OCI-LY3 (cell line): Measurements from ENCODE around the gene NES.

ENCODE experiments used
- CTCF ChIP-seq: fragments of 200-600, 300-600 bp; sonication (generic); IDR thresholded peaks from 2 replicates; pipeline ENCODE4 v1.5.1; 2014; ENCODE audit warnings: antibody characterized with exemption, low read length, low read depth
- EZH2phosphoT487 ChIP-seq: fragments of 200-600 bp; shearing (Covaris generic); IDR thresholded peaks from 2 replicates; pipeline ENCODE4 v1.6.1; 2018; ENCODE audit warnings: antibody characterized with exemption, mixed run types, low read depth

GRCh38 chr1:156708218-156708661 lies 31.0 kb upstream of the NES start:
- TF ChIP-seq CTCF, result no peak
- no peak for TF ChIP-seq EZH2phosphoT487
